IMR-90 (cell line): Measurements from ENCODE around the gene ANKRD10. TPM values are rescaled to one million over a fixed set of nuclear protein-coding genes. Genes with fewer than 3 reads are reported as not detected.

Experiments used
- ATAC-seq: fragments of 200-7000 bp; cut with Tn5 transposase; 2 replicates; pipeline ENCODE4 v1.9.1; 2020; ENCODE audit warnings: low read depth, mild to moderate bottlenecking, moderate library complexity
- BruUV-seq: library from RNA; stranded (reverse); fragments of 400-500 nt; replicated peaks from 2 replicates; lab custom pipeline; 2021; lab: Mats Ljungman, UMichigan
- CTCF ChIA-PET: fragments of 300-600 bp; formaldehyde crosslinking; extraction: SDS; loops from one replicate; lab custom pipeline; 2021; ENCODE audit warnings: antibody characterized with exemption; lab: Yijun Ruan, JAX
- POLR2A ChIA-PET: fragments of 300-600 bp; sonication (Branson Sonifier 250); formaldehyde crosslinking; loops from one replicate; lab custom pipeline; 2022; ENCODE audit warnings: antibody characterized with exemption; ENCODE audit not compliant: unreplicated experiment; lab: Charles Lee
- DNase-seq: peaks from one replicate; pipeline ENCODE4 v3.0.0; 2013
- H2AFZ ChIP-seq: replicated peaks from 2 replicates; pipeline ENCODE3; 2013; ENCODE audit warnings: low read length, mild to moderate bottlenecking; ENCODE audit not compliant: poor library complexity
- H2AK5ac ChIP-seq: 2 replicates; pipeline ENCODE4 v1.6.1; 2013; ENCODE audit warnings: low read depth, low read length, inconsistent platforms
- H2AK9ac ChIP-seq: replicated peaks from 2 replicates; pipeline ENCODE3; 2013; ENCODE audit warnings: mild to moderate bottlenecking, low read depth, low read length, moderate library complexity; ENCODE audit not compliant: poor library complexity
- H2BK120ac ChIP-seq: 2 replicates; pipeline ENCODE4 v1.6.1; 2013; ENCODE audit warnings: low read depth, low read length, inconsistent platforms
- H2BK15ac ChIP-seq: 3 replicates; pipeline ENCODE4 v1.6.1; 2013; ENCODE audit warnings: low read depth, low read length, inconsistent platforms
- H2BK20ac ChIP-seq: 2 replicates; pipeline ENCODE4 v1.6.1; 2013; ENCODE audit warnings: low read depth, mild to moderate bottlenecking, inconsistent platforms, low read length, moderate library complexity
- H2BK5ac ChIP-seq: 2 replicates; pipeline ENCODE4 v1.6.1; 2013; ENCODE audit warnings: mild to moderate bottlenecking, low read depth, low read length, inconsistent platforms; ENCODE audit not compliant: poor library complexity, severe bottlenecking
- H3K14ac ChIP-seq: replicated peaks from 2 replicates; pipeline ENCODE4 v1.6.1; 2013; ENCODE audit warnings: low read depth, low read length, inconsistent platforms
- H3K18ac ChIP-seq: 2 replicates; pipeline ENCODE4 v1.6.1; 2013; ENCODE audit warnings: low read depth, low read length, control low read depth
- H3K23ac ChIP-seq: 2 replicates; pipeline ENCODE4 v1.6.1; 2013; ENCODE audit warnings: low read depth, low read length, inconsistent platforms
- H3K27ac ChIP-seq: 2 replicates; pipeline ENCODE4 v1.5.1; 2013; ENCODE audit warnings: mild to moderate bottlenecking, control low read depth, low read length; ENCODE audit not compliant: insufficient read depth
- H3K27me3 ChIP-seq: 2 replicates; pipeline ENCODE4 v1.6.1; 2013; ENCODE audit warnings: low read length; ENCODE audit not compliant: control insufficient read depth, insufficient read depth
- H3K36me3 ChIP-seq: 2 replicates; pipeline ENCODE4 v1.6.1; 2013; ENCODE audit warnings: low read length, mixed read lengths; ENCODE audit not compliant: control insufficient read depth, insufficient read depth
- H3K4ac ChIP-seq: 2 replicates; pipeline ENCODE4 v1.6.1; 2013; ENCODE audit warnings: low read depth, low read length, inconsistent platforms
- H3K4me1 ChIP-seq: 2 replicates; pipeline ENCODE4 v1.6.1; 2013; ENCODE audit warnings: low read length, mixed read lengths; ENCODE audit not compliant: control insufficient read depth, insufficient read depth
- H3K4me2 ChIP-seq: 2 replicates; pipeline ENCODE4 v1.6.1; 2013; ENCODE audit warnings: low read depth, mild to moderate bottlenecking, control low read depth, low read length, moderate library complexity
- H3K4me3 ChIP-seq: 2 replicates; pipeline ENCODE4 v1.5.1; 2013; ENCODE audit warnings: low read depth, mild to moderate bottlenecking, control low read depth, low read length, moderate library complexity; ENCODE audit not compliant: insufficient read depth
- H3K56ac ChIP-seq: 2 replicates; pipeline ENCODE4 v1.6.1; 2013; ENCODE audit warnings: low read length, inconsistent platforms; ENCODE audit not compliant: insufficient read depth; ENCODE audit errors: extremely low read depth
- H3K79me1 ChIP-seq, 2 experiments: 2 replicates each; pipeline ENCODE4 v1.6.1; 2013; ENCODE audit warnings: low read length in 2 of 2, inconsistent platforms in 1 of 2, low read depth in 1 of 2
- H3K9ac ChIP-seq: 2 replicates; pipeline ENCODE4 v1.6.1; 2013; ENCODE audit warnings: low read depth, low read length, control low read depth
- H3K9me1 ChIP-seq: 2 replicates; pipeline ENCODE4 v1.6.1; 2013; ENCODE audit warnings: low read length, inconsistent platforms; ENCODE audit not compliant: insufficient read depth
- H3K9me3 ChIP-seq: 2 replicates; pipeline ENCODE4 v1.6.1; 2013; ENCODE audit warnings: low read length; ENCODE audit not compliant: control insufficient read depth, insufficient read depth
- H4K20me1 ChIP-seq: 2 replicates; pipeline ENCODE4 v1.6.1; 2013; ENCODE audit warnings: low read length, inconsistent platforms; ENCODE audit not compliant: insufficient read depth
- H4K5ac ChIP-seq: 2 replicates; pipeline ENCODE4 v1.6.1; 2013; ENCODE audit warnings: mild to moderate bottlenecking, low read depth, low read length, control low read depth
- H4K8ac ChIP-seq, 2 experiments: 2 replicates each; pipeline ENCODE4 v1.6.1; 2013; ENCODE audit warnings: low read depth in 2 of 2, low read length in 2 of 2, control low read depth in 1 of 2, inconsistent platforms in 1 of 2
- H4K91ac ChIP-seq: 2 replicates; pipeline ENCODE4 v1.6.1; 2013; ENCODE audit warnings: low read depth, low read length, inconsistent platforms; ENCODE audit not compliant: insufficient read depth
- BHLHE40 ChIP-seq: fragments of 150-350 bp; IDR thresholded peaks from 2 replicates; pipeline ENCODE4 v1.6.1; 2016; ENCODE audit warnings: mild to moderate bottlenecking, low read depth, low read length
- FOS ChIP-seq: fragments of 150-350 bp; IDR thresholded peaks from 2 replicates; pipeline ENCODE4 v1.6.1; 2016; ENCODE audit warnings: low read depth, low read length
- MAFK ChIP-seq: IDR thresholded peaks from 2 replicates; pipeline ENCODE4 v1.6.1; 2012; ENCODE audit warnings: low read depth, low read length, improper control_type of control experiment
- MAZ ChIP-seq: IDR thresholded peaks from 2 replicates; pipeline ENCODE4 v1.6.1; 2012; ENCODE audit warnings: low read depth, mild to moderate bottlenecking, low read length, improper control_type of control experiment, moderate library complexity, borderline replicate concordance
- POLR2A ChIP-seq: IDR thresholded peaks from 2 replicates; pipeline ENCODE4 v1.6.1; 2012; ENCODE audit warnings: mild to moderate bottlenecking, low read depth, low read length
- RAD21 ChIP-seq: IDR thresholded peaks from 2 replicates; pipeline ENCODE4 v1.6.1; 2012; ENCODE audit warnings: low read length, improper control_type of control experiment
- RCOR1 ChIP-seq: IDR thresholded peaks from 2 replicates; pipeline ENCODE4 v1.6.1; 2012; ENCODE audit warnings: mild to moderate bottlenecking, low read length, improper control_type of control experiment; ENCODE audit not compliant: insufficient replicate concordance
- SMC3 ChIP-seq: fragments of 150-350 bp; IDR thresholded peaks from 2 replicates; pipeline ENCODE4 v1.6.1; 2016; ENCODE audit warnings: low read depth, mild to moderate bottlenecking, antibody characterized with exemption, low read length, moderate library complexity
- WGBS, 2 experiments: methylation state at CpG; one replicate each; pipeline versions ENCODE4 v1.1.5 to v1.1.7; 2013; ENCODE audit warnings: missing lambda C conversion rate in 2 of 2; ENCODE audit not compliant: insufficient read length in 1 of 2; ENCODE audit errors: extremely low coverage in 2 of 2; 5-methylcytosine and 5-hydroxymethylcytosine counted together
- dilution Hi-C: fragments of 300-500 bp; cut with HindIII; formaldehyde crosslinking; loops from one replicate; pipeline ENCODE4 v1.14.3; 2018; ENCODE audit warnings: low sequenced_read_pairs; ENCODE audit not compliant: unreplicated experiment
- in situ Hi-C: fragments of 300-500 bp; cut with MboI; formaldehyde crosslinking; loops from 3 replicates; pipeline ENCODE4 v1.14.3; 2019; ENCODE audit warnings: low sequenced_read_pairs, inconsistent platforms, mixed read lengths
- intact Hi-C: fragments of 100-400 bp; cut with micrococcal nuclease; formaldehyde crosslinking; loops from 2 replicates; pipeline ENCODE4 v1.10.0; 2022
- polyA plus RNA-seq, 3 experiments: library from polyadenylated mRNA; depleted of rRNA; stranded (reverse); fragments of >200 nt; gene quantifications; 2 replicates each; pipeline ENCODE4 v1.2.3, GENCODE V29; 2012; ENCODE audit warnings: low replicate concordance in 1 of 3
- total RNA-seq: library from RNA; depleted of rRNA; stranded (reverse); fragments of >200 nt; gene quantifications from 2 replicates; pipeline ENCODE4 v1.2.3, GENCODE V29; 2012

The ANKRD10 gene
- total and polyA plus RNA-seq, 2 of the 4 experiments (the other 2 are of a cell fraction) = 18.3 to 31.1 TPM

DNA sequence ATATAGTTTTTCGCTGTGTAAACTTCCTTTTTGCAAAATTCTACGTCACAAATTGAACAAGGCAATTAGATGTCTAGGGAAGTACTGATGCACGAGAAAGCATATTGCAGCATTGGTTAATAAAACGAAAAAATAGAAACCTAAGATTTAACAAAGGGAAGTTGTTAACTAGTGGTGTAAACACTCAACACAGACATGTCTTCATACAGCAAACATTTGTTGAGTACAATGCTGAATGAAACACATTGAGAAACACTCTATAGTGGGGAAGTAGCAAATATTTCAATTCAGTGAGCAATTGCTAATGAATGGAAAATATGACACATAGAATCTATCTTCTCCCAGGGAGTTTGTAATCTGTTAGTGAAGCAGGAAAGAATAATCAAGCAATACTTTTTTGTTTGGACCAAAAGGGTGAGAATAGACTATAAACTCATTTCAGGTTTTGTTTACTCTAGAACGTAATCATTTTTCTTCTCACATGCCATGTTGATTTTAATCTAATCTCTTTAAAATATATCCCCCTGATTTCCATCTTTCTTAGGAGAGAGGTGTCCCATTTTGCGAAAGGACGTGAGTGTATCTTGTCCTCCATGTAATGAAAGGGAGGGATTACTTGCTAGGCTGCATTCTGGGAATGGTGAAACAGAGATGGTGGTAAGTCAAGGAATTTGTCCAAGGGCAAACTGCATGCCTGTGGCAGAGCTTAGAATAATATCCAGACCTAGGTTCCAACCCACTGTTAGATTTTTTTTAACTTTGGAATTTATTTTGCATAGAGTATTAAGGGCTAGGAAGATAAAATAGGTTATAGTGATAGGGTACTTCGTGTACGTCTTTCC, 1.7 kb upstream of the ANKRD10 start (continued):
- TF ChIP-seq SMC3 (no peak), MAFK (no peak), FOS (peak; percentile 34; the same call in 1 of the 2 replicates)

DNA sequence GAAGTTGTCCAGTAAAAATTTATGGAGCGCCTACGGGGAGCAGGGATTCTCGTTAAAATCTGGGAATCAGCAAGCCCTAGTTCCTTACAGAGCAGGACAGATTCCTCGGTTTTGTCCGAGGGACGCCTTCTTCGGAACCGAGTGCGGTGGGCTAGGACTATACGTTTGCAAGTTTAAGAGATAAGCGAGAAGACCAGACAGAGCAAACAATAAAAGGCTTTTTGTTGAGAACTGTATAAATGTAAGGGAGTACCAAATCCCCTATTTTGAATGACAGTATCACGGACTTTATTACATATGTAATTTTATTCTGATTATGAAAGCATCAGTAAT, 971 bp upstream of the ANKRD10 start:
- ChIA-PET CTCF (interaction anchor here (0.6 to 1.2 kb wide), 3 partner anchors 11 to 118 kb away, joined by 3 to 5 read pairs (median 4); no protein-coding TSS in a partner anchor), POLR2A (no interaction called here)
- Histone ChIP-seq H3K9ac (peak overlapping the region; percentile 99), H2AK9ac (peak overlapping the region; percentile 59), H2BK15ac (peak overlapping the region; percentile 18; the same call in 1 of the 3 replicates), H3K4me3 (peak overlapping the region; percentile 73), H3K4ac (peak overlapping the region; percentile 98), H2AFZ (peak overlapping the region; percentile 95), H3K9me3 (no peaks in the 10 kb centered on the region), H3K4me1 (peaks cover 5% of the 10 kb centered on the region), H3K36me3 (peaks cover 2% of the 10 kb centered on the region; the same call in 1 of the 2 replicates), H4K5ac (peak overlapping the region; percentile 99), H3K14ac (peak overlapping the region; percentile 98), H3K27ac (peak overlapping the region; percentile 100), H3K23ac (peak overlapping the region; percentile 98), H4K8ac (peak overlapping the region; percentile 69 to 83), H3K18ac (peak overlapping the region; percentile 99), H3K9me1 (peaks cover 7% of the 10 kb centered on the region), H2BK120ac (peak overlapping the region; percentile 92), H4K20me1 (peaks cover 36% of the 10 kb centered on the region), H3K4me2 (peak overlapping the region; percentile 99), H3K56ac (peak overlapping the region; percentile 93), H3K27me3 (no peaks in the 10 kb centered on the region), H2BK5ac (peak overlapping the region; percentile 98), H2BK20ac (peak overlapping the region; percentile 94), H3K79me1 (peaks cover 2 to 26% of the 10 kb centered on the region in 2 experiments; a peak in 2 of 4 replicates), H4K91ac (peak overlapping the region; percentile 59; the same call in 1 of the 2 replicates), H2AK5ac (peak overlapping the region; percentile 42; the same call in 1 of the 2 replicates)
- DNase-seq = peak; percentile 37
- TF ChIP-seq MAZ (peak; percentile 10; the same call in 1 of the 2 replicates), RAD21 (no peak), RCOR1 (no peak), BHLHE40 (no peak), POLR2A (no peak)
- intact Hi-C loops = loop anchor here (1.0 to 5.0 kb wide), 6 partner anchors 39 to 545 kb away; no protein-coding TSS in a partner anchor
- dilution Hi-C loops = no loop called here
- BruUV-seq = TSS peak; percentile 50
- no peak for ATAC-seq
- in situ Hi-C loops = loop anchor here (5.0 kb wide), 1 partner anchor 36 kb away; no protein-coding TSS in a partner anchor
- WGBS, 2 experiments = no CpG with 5 or more reads among the region's 12 CpGs
